ENCODE data around the gene OR4M2.
"Not testable (repeated sequence)": the region's sequence is repeated elsewhere in the genome, so short reads cannot be mapped to it uniquely, and the experiment has no call there.

OR4M2 gene, protein sequence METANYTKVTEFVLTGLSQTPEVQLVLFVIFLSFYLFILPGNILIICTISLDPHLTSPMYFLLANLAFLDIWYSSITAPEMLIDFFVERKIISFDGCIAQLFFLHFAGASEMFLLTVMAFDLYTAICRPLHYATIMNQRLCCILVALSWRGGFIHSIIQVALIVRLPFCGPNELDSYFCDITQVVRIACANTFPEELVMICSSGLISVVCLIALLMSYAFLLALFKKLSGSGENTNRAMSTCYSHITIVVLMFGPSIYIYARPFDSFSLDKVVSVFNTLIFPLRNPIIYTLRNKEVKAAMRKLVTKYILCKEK

GRCh38 chr15:22080227-22080626, at the start of gene OR4M2:
Gene OR4M2, plus strand, starts transcription at chr15:22080527. Its CDS starts 98 bp downstream, at chr15:22080625.
- DNase-seq: not testable (repeated sequence)

DNA sequence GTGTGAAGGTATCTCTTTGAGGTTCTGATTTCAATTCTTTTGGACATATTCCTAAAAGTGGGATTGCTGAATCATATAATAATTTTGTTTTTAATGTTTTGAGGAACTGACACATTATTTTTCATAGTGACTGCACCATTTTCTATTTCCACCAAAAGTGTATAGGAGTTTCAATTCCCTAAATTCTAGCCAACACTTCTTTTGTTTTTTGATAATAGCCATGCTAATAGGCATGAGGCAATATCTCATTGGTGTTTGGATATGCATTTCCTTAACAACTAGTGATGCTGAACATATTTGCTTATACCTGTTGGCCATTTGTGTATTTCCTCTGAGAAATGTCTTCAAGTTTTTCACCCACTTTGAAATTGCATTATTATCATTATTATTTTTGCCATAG, 11.1 kb upstream of the OR4M2 start:
- not testable (repeated sequence) for DNase-seq

DNA sequence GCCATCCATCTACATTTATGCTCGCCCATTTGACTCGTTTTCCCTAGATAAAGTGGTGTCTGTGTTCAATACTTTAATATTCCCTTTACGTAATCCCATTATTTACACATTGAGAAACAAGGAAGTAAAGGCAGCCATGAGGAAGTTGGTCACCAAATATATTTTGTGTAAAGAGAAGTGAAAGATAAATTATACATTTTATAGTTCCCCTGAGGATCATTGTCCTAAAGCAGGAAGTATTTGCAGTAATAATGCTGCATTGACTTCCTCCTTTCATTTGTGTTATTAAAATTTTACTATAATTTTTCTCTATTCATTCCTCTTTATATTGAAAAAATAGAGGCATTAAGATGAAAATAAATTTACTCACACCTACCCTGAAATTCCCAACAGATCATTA, 1.1 kb downstream of the OR4M2 start:
- not testable (repeated sequence) for DNase-seq

DNA sequence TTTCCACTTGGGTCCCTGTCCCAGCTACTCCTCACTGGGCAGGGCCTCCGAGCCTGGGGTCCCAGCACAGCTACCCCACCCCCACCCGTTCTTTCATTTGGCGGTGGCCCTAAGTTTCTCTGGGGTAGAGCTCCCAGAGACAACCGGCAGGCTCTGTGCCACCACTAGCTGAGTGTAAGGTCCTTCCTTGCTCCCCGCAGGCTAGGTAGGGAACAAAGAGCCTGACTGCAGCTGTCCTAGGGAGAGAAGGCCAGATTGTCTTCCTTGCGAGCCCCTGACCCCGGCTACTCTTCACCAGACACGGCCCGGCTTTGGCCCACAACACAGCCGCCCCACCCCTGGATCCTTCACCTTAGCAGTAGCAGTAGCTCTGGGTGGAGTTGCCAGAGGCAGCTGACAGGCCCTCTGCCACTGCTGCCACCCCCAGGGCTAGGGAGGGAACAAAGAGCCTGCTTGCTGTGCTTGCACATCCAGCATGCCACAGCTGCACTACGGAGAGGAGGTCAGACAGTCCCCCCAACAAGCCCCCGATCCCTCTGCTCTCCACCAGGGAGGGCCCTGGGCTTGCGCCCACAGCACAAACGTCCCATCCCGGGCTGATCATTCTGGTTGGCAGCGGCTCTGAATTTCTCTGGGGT, 18.4 kb downstream of the OR4M2 start:
- not testable (repeated sequence) for DNase-seq

DNA sequence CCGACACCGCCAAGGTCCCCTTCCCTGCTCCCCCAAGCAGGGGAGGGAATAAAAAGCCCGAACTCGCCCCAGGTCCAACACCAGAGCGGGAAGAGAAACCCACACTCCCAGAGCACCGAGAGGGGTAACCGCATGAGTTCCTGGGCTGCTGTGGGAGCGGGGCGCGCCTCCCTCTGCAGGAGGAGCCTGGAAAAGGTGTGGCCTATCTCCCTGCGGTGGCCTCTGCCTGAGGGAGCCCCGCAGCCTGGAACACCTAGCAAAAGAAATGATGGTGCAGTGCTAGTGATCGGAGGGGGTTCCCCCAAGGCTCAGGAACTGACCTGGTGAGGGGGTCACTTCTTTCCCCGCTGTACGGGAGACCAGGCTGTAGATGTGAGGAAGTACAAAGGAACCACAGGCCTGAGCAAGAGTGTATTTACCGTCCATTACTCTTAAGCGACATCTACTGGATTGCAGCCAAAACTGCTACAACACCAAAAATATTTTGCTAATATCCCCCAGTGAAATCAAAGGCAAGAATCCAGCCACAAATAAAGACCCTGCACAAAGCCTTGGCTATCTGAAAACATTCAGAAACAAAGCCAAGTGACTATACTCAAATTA, 19.1 kb downstream of the OR4M2 start:
- not testable (repeated sequence) for DNase-seq

DNA sequence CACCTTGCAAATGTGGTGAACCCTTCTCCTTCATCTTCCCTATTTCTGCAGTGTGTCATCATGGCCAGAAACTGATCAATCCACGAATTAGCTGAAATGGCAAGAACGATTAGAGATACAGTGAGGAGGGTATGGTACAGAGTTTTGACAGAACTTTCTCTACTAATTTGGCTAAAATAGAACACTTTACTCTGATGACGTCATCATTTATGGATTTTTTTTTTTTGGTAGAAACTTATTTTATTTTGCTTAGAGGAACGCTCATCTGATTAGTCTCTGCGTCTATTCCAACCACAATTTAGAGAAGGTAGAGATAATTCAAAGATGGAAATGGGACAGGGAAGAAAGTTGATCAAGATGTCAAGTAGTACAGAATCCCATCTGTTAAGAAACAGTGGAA, 41.7 kb downstream of the OR4M2 start:
- not testable (repeated sequence) for DNase-seq
